ENCODE measurements around the gene FGD4.

- TF ChIP-seq EZH2phosphoT487 (IDR thresholded peaks at IDR 0.05; ENCODE audit: insufficient read depth, low read depth), result 0 out of 2 replicates have a peak, but pooled peaks have one; percentile 23
- TF ChIP-seq EZH2 (IDR thresholded peaks at IDR 0.05; ENCODE audit: insufficient read depth, poor library complexity, severe bottlenecking), result no peak
Measured at GRCh38 chr12:32671930-32672780, 272.8 kb downstream of the FGD4 start.

All from GM23248 (cell line).